ENCODE measurements around the gene SLC35E2B.
"Not testable (repeated sequence)": the region's sequence is repeated elsewhere in the genome, so short reads cannot be mapped to it uniquely, and the experiment has no call there.

Gene SLC35E2B

GRCh38 chr1:1638528-1638927 is 54.1 kb downstream of the SLC35E2B start:
- not testable (repeated sequence) for DNase-seq (ENCODE audit: low spot score)

- DNase-seq (ENCODE audit: low spot score): not testable (repeated sequence)
Measured at GRCh38 chr1:1637479-1637875, 55.1 kb downstream of the SLC35E2B start.

DNA sequence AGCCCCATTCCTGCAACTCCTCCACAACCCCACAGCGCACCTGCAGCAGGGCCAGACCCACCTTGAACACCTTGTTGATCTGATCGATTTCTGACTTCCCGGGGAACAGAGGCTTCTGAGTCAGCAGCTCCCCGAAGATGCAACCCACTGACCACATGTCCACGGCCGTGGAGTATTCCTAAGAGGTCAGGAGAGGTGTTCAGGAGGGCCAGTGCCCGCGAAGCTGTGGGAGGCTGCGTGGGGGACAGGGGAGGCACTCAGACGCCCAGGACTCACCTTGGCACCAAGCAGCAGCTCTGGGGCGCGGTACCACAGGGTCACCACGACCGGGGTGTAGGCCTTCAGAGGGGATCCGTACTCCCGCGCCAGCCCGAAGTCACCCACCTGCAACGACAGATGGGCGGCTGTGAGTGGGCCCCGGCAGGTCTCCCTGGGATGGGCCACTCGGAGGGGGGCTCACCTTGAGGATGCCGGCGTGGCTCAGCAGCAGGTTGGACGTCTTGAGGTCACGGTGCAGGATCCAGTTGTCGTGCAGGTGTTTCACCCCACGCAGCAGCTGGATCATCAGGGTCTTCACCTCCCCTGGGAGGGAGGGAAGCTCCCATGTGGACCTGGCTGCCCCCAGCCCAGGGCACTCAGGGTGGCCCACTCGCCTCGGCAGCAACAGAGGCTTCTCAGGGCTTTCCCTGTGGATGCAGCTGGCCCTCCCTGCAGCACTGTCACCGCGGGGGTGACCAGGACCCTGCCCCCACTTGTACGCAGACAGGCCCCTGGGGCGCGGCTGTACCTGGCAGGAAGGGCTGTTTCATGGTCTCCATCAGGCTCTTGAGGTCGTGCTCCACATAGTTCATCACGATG is 55.7 kb downstream of the SLC35E2B start:
- DNase-seq (ENCODE audit: low spot score): not testable (repeated sequence)

DNA sequence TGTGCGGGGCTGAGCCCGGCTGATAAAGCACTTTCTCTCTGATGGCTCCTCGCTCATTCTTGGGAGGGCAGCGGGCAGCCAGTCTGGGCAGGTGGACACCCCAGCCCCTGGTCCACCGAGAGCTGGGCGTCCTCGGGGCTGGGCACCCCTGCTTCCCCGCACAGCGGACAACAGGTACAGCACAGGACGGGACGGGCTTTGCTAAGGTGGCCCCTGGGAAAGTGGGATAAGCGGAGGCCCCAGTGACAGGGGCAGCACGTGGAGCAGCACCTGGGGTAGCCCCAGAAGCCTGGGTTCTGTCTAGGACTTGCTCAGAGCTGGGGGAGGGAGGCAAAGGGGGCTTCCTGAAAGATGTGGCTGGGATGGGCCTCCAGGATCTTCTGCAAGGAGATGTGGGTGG is 58.0 kb downstream of the SLC35E2B start:
- not testable (repeated sequence) for DNase-seq (ENCODE audit: low spot score)

DNA sequence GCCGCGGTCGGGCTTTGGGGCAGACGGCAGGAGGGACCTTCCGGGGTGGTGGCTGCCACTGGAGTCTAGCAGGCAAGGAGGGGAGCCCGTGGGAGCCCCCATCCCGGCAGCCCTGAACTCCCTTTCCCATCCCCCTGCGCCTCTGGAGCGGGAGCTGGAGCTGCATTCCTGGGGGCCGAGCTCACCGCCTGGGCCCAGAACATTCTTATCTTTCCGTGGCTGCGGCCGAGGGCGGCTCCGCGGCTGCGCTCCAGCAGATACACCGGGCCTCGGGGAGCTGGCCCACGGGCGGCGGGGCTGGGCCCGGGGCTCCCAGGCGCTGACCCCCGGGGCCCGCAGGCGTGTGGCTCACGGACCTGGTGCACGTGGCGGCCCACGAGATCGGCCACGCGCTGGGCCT is 59.2 kb downstream of the SLC35E2B start:
- not testable (repeated sequence) for DNase-seq (ENCODE audit: low spot score)

DNA sequence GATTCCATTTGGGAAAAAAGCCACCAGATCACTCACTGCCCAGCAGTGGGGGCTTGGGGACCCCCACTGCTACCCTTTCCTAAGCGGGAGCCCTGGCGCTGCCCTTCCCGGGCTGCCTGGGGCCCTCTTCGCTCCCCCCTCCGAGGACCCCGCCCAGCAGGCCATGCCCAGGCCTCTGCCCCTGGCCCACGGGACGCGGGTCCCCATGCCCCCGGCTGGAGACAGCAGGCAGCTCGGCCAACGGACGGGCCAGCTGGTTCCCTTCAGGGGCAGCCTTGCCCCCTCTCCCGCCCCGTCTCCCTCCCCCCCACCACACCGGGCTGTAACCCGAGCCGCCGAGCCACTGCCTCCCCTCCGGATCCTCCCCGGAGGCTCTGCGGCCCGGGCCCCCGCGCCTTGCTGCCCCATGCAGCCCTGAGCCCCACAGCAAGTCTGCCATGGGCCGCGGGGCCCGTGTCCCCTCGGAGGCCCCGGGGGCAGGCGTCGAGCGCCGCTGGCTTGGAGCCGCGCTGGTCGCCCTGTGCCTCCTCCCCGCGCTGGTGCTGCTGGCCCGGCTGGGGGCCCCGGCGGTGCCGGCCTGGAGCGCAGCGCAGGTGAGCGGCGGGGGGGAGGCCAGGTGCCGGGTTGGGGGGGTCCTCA is 60.7 kb downstream of the SLC35E2B start, which contains the start of gene MMP23B:
Gene MMP23B (plus strand): TSS at position 392 of the 639 bp plus-strand sequence. CDS start 46 bp downstream, at position 438.
- DNase-seq (ENCODE audit: low spot score): no peak

GRCh38 chr1:1630965-1631781 is 61.4 kb downstream of the SLC35E2B start:
- DNase-seq (ENCODE audit: low spot score): no peak

- DNase-seq (ENCODE audit: low spot score): no peak
Measured at GRCh38 chr1:1630191-1630964, 62.2 kb downstream of the SLC35E2B start.

DNA sequence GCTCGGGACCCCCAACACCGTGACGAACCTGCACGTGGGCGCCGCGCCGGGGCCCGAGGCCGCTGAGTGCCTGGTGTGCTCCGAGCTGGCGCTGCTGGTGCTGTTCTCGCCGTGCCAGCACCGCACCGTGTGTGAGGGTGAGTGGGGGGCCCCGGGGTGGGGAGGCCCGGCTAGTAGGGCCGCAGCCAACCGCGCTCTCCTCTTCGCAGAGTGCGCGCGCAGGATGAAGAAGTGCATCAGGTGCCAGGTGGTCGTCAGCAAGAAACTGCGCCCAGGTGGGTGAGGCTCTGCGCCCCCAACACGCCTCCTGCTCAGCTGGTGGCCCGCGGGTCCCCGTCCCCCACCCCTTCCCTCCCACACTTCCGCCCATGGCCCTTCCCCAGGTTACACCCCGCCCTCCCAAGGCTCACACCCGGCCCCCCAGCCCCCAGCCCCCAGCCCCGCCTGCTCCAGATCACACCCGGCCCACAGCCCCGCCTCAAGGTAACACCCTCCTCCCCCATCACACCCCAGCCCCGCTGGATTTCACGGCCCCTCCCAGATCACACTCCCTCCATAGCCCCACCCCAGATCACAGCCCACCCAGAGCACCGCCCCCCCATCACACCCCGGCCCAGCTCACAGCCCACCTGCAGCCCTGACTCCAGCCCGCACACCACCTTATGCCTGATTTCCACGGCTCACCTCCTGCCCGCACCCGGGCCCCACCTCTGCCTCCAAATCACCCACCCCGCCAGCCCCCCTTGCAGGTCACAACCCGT is 63.0 kb downstream of the SLC35E2B start:
- DNase-seq (ENCODE audit: low spot score): no peak

- no peak for DNase-seq (ENCODE audit: low spot score)
Measured at GRCh38 chr1:1628754-1629429, 63.7 kb downstream of the SLC35E2B start.

DNA sequence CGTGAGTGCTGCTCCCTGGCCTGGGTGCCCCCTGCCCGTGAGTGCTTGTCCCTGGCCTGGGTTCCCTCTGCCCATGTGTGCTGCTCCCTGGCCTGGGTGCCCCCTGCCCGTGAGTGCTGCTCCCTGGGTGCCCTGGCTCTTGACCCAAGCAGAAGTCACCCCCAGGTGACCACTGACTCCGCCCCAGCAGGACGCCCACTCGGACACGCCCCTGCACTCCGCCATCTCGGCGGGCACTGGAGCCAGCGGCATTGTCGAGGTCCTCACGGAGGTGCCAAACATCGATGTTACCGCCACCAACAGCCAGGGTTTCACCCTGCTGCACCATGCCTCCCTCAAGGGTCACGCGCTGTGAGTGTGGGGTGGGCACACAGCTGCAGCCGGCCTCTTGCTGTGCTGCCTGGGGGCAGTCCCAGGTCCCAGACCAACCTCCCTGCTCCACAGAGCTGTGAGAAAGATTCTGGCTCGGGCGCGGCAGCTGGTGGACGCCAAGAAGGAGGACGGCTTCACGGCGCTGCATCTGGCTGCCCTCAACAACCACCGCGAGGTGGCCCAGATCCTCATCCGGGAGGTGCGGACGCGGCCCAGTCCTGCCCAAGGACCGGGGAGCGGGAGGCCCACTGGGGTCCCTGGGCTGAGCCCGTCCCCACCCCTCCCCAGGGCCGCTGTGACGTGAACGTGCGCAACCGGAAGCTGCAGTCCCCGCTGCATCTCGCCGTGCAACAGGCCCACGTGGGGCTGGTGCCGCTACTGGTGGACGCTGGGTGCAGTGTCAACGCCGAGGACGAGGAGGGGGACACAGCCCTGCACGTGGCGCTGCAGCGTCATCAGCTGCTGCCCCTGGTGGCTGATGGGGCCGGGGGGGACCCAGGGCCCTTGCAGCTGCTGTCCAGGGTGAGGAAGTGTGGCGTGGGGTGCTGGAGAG is 64.5 kb downstream of the SLC35E2B start:
- no peak for DNase-seq (ENCODE audit: low spot score)

- no peak for DNase-seq (ENCODE audit: low spot score)
Measured at GRCh38 chr1:1627261-1627828, 65.2 kb downstream of the SLC35E2B start.

DNA sequence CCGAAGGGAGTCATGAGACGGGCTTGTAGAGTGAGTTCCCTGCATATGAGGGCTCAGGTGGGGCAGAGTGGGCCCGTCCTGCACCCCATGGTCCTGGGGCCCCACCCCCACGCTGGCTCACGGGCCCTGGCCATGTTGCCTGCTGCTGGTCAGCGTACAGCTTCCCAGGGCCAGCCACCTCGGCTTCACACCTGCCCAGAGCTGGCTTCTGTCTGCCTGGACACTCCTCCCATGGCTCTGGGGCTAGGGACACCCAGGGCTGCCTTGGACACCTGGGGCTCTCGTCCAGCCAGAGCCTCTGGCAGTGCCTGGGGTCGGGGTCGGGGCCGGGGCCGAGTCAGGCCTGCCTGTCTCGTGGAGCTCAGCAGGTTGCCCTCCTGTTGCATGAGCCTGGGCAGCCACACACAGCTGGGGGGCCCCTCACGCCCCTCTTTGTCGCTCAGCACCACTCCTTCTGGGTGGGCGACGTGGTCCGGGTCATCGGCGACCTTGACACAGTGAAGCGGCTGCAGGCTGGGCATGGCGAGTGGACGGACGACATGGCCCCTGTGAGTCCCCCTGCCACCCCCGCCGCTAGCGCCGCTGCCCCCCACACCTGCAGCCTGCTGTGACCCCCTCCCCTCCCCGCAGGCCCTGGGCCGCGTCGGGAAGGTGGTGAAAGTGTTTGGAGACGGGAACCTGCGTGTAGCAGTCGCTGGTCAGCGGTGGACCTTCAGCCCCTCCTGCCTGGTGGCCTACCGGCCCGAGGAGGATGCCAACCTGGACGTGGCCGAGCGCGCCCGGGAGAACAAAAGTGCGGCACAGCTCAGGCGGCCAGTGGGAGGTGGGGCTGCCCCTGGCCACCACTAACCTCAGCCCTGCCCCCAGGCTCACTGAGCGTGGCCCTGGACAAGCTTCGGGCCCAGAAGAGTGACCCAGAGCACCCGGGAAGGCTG is 66.1 kb downstream of the SLC35E2B start:
- no peak for DNase-seq (ENCODE audit: low spot score)

- no peak for DNase-seq (ENCODE audit: low spot score)
Measured at GRCh38 chr1:1625824-1626206, 66.8 kb downstream of the SLC35E2B start.

DNA sequence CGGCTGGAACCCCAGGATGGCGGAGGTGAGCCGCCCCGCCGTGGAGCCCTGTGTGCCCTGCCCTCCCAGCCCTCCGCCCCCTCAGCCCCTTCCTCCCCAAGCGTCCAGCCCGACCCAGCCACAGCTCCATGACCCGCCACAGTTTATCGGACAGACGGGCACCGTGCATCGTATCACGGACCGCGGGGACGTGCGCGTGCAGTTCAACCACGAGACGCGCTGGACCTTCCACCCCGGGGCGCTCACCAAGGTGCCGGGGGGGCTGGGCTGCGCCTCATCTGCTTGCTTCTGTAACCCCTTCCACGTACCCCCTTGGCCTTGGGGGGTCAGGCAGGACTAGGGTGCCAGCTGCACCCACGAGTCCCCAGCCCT is 67.2 kb downstream of the SLC35E2B start:
- DNase-seq (ENCODE audit: low spot score): no peak

GRCh38 chr1:1624443-1625403 is 67.9 kb downstream of the SLC35E2B start:
- DNase-seq (ENCODE audit: low spot score): no peak

All from kidney tubule cell (primary cell).